Stimulated activated CD8-positive, alpha-beta memory T cell treated with anti-CD3 and anti-CD28 coated beads, Interleukin-7, amount 100 ng/mL, for 48 hours (primary cell): Measurements from ENCODE around the gene IBA57.
A peak's percentile ranks its signal among the peaks of the same experiment; 100 is the strongest.
"Not testable (repeated sequence)": the region's sequence is repeated elsewhere in the genome, so short reads cannot be mapped to it uniquely, and the experiment has no call there.

ENCODE experiments used
- DNase-seq, 2 donors: peaks; one replicate each; pipeline ENCODE4 v3.0.0-alpha.2; 2020; ENCODE audit warnings: low read depth in 1 of 2; ENCODE audit errors: extremely low read depth in 1 of 2

IBA57 gene

GRCh38 chr1:228210712-228211530 is 45.3 kb downstream of the IBA57 start:
- DNase-seq: no peak

- DNase-seq: no peak
Measured at GRCh38 chr1:228211531-228212414, 46.2 kb downstream of the IBA57 start.

GRCh38 chr1:228212415-228212965 is 46.9 kb downstream of the IBA57 start:
- no peak for DNase-seq

- peak; percentile 78 to 87 for DNase-seq
Measured at GRCh38 chr1:228212966-228213844, 47.6 kb downstream of the IBA57 start.

- DNase-seq: no peak
Measured at GRCh38 chr1:228213917-228214808, 48.6 kb downstream of the IBA57 start.

GRCh38 chr1:228214921-228215662 is 49.5 kb downstream of the IBA57 start:
- DNase-seq: no peak

GRCh38 chr1:228215663-228216116 is 50.1 kb downstream of the IBA57 start:
- DNase-seq: no peak

- DNase-seq: no peak
Measured at GRCh38 chr1:228216371-228217320, 51.0 kb downstream of the IBA57 start.

- no peak for DNase-seq
Measured at GRCh38 chr1:228217551-228218344, 52.1 kb downstream of the IBA57 start.

GRCh38 chr1:228218513-228219244 is 53.1 kb downstream of the IBA57 start:
- no peak for DNase-seq

- DNase-seq: no peak
Measured at GRCh38 chr1:228219245-228219961, 53.8 kb downstream of the IBA57 start.

- no peak for DNase-seq
Measured at GRCh38 chr1:228219962-228220780, 54.6 kb downstream of the IBA57 start.

GRCh38 chr1:228221097-228221496 is 55.5 kb downstream of the IBA57 start:
- DNase-seq: not testable (repeated sequence)

- no peak for DNase-seq
Measured at GRCh38 chr1:228222548-228222947, 56.9 kb downstream of the IBA57 start.
